Tibial nerve (tissue), 4 donors: ENCODE results near the gene SGO2.

Source experiments
- CTCF ChIP-seq, 5 experiments: fragments of 200-600 bp in 3 of 5; fragments of 450-650 bp in 2 of 5; sonication (generic) in 3 of 5; IDR thresholded peaks; one replicate each; pipeline ENCODE4 v1.5.1; 2016 to 2019; ENCODE audit warnings: antibody characterized with exemption in 5 of 5, mild to moderate bottlenecking in 3 of 5, moderate library complexity in 2 of 5
- EP300 ChIP-seq, 2 donors: sonication (generic); formaldehyde crosslinking; IDR thresholded peaks; one replicate each; pipeline ENCODE4 v1.6.1; 2017; ENCODE audit warnings: antibody characterized with exemption in 2 of 2, mild to moderate bottlenecking in 1 of 2

GRCh38 chr2:200617156-200618053, 91.4 kb downstream of the SGO2 start:
- TF ChIP-seq CTCF (IDR thresholded peaks at IDR 0.05): no peak
- TF ChIP-seq EP300 (IDR thresholded peaks at IDR 0.05): no peak
